Measurements from ENCODE around the gene ANKS1A. TPM values are rescaled to one million over a fixed set of nuclear protein-coding genes. Genes with fewer than 3 reads are reported as not detected.

The ANKS1A gene
- total RNA-seq, 1 donor from 2014 or later: 17.2 TPM

DNA sequence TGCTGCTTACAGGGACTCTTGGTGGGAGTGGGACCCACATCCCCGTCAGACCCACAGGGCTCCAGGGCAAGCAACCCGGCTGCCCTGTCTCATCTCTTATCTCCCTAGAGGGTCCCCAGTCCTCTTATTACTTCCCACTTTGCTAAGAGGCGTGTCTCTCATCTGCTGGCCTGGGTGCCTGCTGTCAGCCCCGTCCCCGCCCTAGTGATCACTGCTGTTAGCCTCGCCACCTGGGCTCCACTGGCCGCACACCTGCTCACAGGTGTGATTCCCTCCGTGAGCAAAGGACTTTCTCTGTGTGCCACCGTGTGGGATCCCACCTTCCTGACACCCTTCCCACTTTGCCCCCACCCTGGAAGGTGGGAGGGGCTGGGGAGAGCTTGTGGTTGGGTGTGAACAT, 194.5 kb downstream of the ANKS1A start:
- Mint-ChIP-seq H3K27ac (ENCODE audit: unreplicated experiment) (no peak overlapping the region), H3K4me3 (ENCODE audit: unreplicated experiment) (no peak overlapping the region), H3K4me1 (ENCODE audit: low read depth) (peaks cover 14% of the 10 kb centered on the region), H3K9me3 (ENCODE audit: low read depth) (no peaks in the 10 kb centered on the region), H3K36me3 (ENCODE audit: low read depth) (peaks cover 39% of the 10 kb centered on the region), H3K27me3 (ENCODE audit: low read depth) (no peaks in the 10 kb centered on the region)
- peak; percentile 66 for DNase-seq (ENCODE audit: low spot score)
- no peak for TF ChIP-seq CTCF (IDR thresholded peaks at IDR 0.05)

- H3K4me1 Mint-ChIP-seq (ENCODE audit: low read depth): peaks cover 20% of the 10 kb centered on the region
- H3K36me3 Mint-ChIP-seq (ENCODE audit: low read depth): peaks cover 39% of the 10 kb centered on the region
- no peak overlapping the region for H3K27ac Mint-ChIP-seq (ENCODE audit: unreplicated experiment)
- H3K9me3 Mint-ChIP-seq (ENCODE audit: low read depth): no peaks in the 10 kb centered on the region
- no peak for TF ChIP-seq CTCF (IDR thresholded peaks at IDR 0.05)
- no peaks in the 10 kb centered on the region for H3K27me3 Mint-ChIP-seq (ENCODE audit: low read depth)
- DNase-seq (ENCODE audit: low spot score): peak; percentile 69
- no peak overlapping the region for H3K4me3 Mint-ChIP-seq (ENCODE audit: unreplicated experiment)
Measured at GRCh38 chr6:35084041-35084491, 195.0 kb downstream of the ANKS1A start.

DNA sequence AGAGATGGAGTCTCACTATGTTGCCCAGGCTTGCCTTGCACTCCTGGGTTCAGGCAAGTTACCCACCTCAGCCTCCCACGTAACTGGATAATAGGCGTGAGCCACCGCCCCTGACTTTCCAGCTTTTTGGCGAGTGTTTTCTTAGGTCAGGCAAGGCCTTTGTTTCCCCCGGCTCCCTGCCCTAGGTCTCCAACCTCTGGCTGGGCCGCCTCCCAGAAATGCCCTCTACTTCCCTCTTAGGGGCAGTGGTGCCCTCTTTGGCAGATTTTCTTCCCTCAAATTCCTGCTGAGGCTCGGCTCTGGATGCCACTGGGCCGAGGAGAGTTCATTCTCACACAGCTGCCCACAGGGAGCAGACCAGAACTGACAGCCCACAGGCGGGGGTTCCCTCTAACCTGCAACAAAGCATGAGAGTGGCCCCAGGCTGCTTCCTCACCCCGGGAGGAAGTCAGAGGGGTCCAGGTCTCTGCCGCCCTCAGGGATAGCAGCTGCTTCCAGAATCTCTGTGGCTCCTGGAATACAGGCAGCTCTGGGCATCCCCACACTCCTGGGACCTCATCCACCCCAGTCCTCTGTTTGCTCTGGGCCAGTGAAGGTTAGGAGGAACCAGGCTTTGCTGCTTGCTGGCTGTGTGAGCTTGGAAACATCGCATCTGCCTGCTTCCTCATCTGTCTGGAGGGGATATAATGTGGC, 195.6 kb downstream of the ANKS1A start:
- H3K4me1 Mint-ChIP-seq (ENCODE audit: low read depth): peaks cover 26% of the 10 kb centered on the region
- H3K27ac Mint-ChIP-seq (ENCODE audit: unreplicated experiment): no peak overlapping the region
- peaks cover 40% of the 10 kb centered on the region for H3K36me3 Mint-ChIP-seq (ENCODE audit: low read depth)
- no peaks in the 10 kb centered on the region for H3K9me3 Mint-ChIP-seq (ENCODE audit: low read depth)
- TF ChIP-seq CTCF (IDR thresholded peaks at IDR 0.05): no peak
- H3K27me3 Mint-ChIP-seq (ENCODE audit: low read depth): no peaks in the 10 kb centered on the region
- H3K4me3 Mint-ChIP-seq (ENCODE audit: unreplicated experiment): no peak overlapping the region
- peak; percentile 56 for DNase-seq (ENCODE audit: low spot score)

- peak; percentile 59 for DNase-seq (ENCODE audit: low spot score)
- no peak overlapping the region for H3K27ac Mint-ChIP-seq (ENCODE audit: unreplicated experiment)
- TF ChIP-seq CTCF (IDR thresholded peaks at IDR 0.05): no peak
- H3K4me1 Mint-ChIP-seq (ENCODE audit: low read depth): peaks cover 36% of the 10 kb centered on the region
- peaks cover 38% of the 10 kb centered on the region for H3K36me3 Mint-ChIP-seq (ENCODE audit: low read depth)
- H3K9me3 Mint-ChIP-seq (ENCODE audit: low read depth): no peaks in the 10 kb centered on the region
- H3K27me3 Mint-ChIP-seq (ENCODE audit: low read depth): no peaks in the 10 kb centered on the region
- no peak overlapping the region for H3K4me3 Mint-ChIP-seq (ENCODE audit: unreplicated experiment)
Measured at GRCh38 chr6:35085359-35086281, 196.6 kb downstream of the ANKS1A start.

DNA sequence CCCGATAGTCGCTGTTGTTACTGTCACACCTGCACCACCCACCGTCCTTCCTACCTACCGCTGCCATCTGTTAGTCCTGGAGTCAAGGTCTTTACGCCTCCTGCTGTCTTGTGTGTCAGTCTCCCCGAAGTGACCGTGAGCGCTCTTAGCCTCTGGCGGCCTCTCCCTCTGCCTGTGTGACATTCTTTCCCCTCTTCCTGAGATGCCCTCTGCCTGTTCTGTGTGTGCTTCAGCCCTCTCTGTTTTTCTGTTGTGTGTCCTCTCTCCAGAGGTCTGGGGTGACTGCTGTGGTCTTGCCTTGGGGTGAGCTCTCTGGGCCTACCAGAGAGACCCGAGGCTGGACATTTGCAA, 197.2 kb downstream of the ANKS1A start:
- Mint-ChIP-seq H3K36me3 (ENCODE audit: low read depth) (peaks cover 35% of the 10 kb centered on the region), H3K9me3 (ENCODE audit: low read depth) (no peaks in the 10 kb centered on the region), H3K27ac (ENCODE audit: unreplicated experiment) (no peak overlapping the region), H3K4me1 (ENCODE audit: low read depth) (peaks cover 41% of the 10 kb centered on the region), H3K27me3 (ENCODE audit: low read depth) (no peaks in the 10 kb centered on the region), H3K4me3 (ENCODE audit: unreplicated experiment) (no peak overlapping the region)
- TF ChIP-seq CTCF (IDR thresholded peaks at IDR 0.05): no peak
- no peak for DNase-seq (ENCODE audit: low spot score)

Data from chondrocyte (in vitro differentiated cells).